MG63 (cell line): ENCODE measurements around the gene ZNF805. TPM values are rescaled to one million over a fixed set of nuclear protein-coding genes. Genes with fewer than 3 reads are reported as not detected.
"Not testable (repeated sequence)": the region's sequence is repeated elsewhere in the genome, so short reads cannot be mapped to it uniquely, and the experiment has no call there.

Source experiments
- DNase-seq: peaks from one replicate; pipeline ENCODE4 v3.0.0-alpha.2; 2020
- H3K27me3 ChIP-seq: fragments of 250-450 bp; sonication (Bioruptor Pico); 2 replicates; pipeline ENCODE4 v1.5.1; 2020; ENCODE audit warnings: mild to moderate bottlenecking, moderate library complexity
- H3K36me3 ChIP-seq: fragments of 250-450 bp; sonication (Bioruptor Pico); 2 replicates; pipeline ENCODE4 v1.5.1; 2020; ENCODE audit warnings: mild to moderate bottlenecking, moderate library complexity
- H3K4me3 ChIP-seq: fragments of 250-450 bp; sonication (Bioruptor Pico); 2 replicates; pipeline ENCODE4 v1.5.1; 2020; ENCODE audit warnings: mild to moderate bottlenecking, moderate library complexity
- H3K9me3 ChIP-seq: fragments of 250-450 bp; sonication (Bioruptor Pico); 2 replicates; pipeline ENCODE4 v1.5.1; 2020; ENCODE audit warnings: mild to moderate bottlenecking, moderate library complexity
- total RNA-seq: library from RNA; depleted of rRNA; stranded (reverse); fragments of >200 nt; shearing (Covaris generic); gene quantifications from 2 replicates; pipeline ENCODE4 v1.2.3, GENCODE V29; 2014; ENCODE audit warnings: low replicate concordance; rRNA removed

The ZNF805 gene
- 7.7 and 12.7 TPM in 2 replicates for total RNA-seq

- DNase-seq = peak; percentile 95
- Histone ChIP-seq H3K27me3 (no peaks in the 10 kb centered on the region), H3K36me3 (peaks cover 32% of the 10 kb centered on the region), H3K9me3 (no peaks in the 10 kb centered on the region), H3K4me3 (peak within 1 kb of the TSS; percentile 93)
Measured at GRCh38 chr19:57240311-57241090, at the start of gene ZNF805. TSS of gene ZNF805 (plus strand) at chr19:57240632. CDS start at chr19:57240892, 260 bp downstream.

- peak; percentile 96 for DNase-seq
- Histone ChIP-seq H3K27me3 (no peaks in the 10 kb centered on the region), H3K9me3 (peaks cover 15% of the 10 kb centered on the region), H3K36me3 (peaks cover 38% of the 10 kb centered on the region), H3K4me3 (peak within 1 kb of the TSS; percentile 92)
Measured at GRCh38 chr19:57191141-57192076, 49.0 kb upstream of the ZNF805 start, which contains the start of gene ZNF264. TSS of gene ZNF264 (plus strand) at chr19:57191500. CDS start at chr19:57191914, 414 bp downstream.

GRCh38 chr19:57192077-57192420 is 48.4 kb upstream of the ZNF805 start:
- H3K4me3 ChIP-seq = peak overlapping the region; percentile 92
- H3K36me3 ChIP-seq = peaks cover 44% of the 10 kb centered on the region
- DNase-seq = no peak
- H3K9me3 ChIP-seq = peaks cover 15% of the 10 kb centered on the region
- no peaks in the 10 kb centered on the region for H3K27me3 ChIP-seq

- no peak for DNase-seq
- Histone ChIP-seq H3K27me3 (no peaks in the 10 kb centered on the region), H3K4me3 (peak overlapping the region; percentile 92), H3K36me3 (peaks cover 54% of the 10 kb centered on the region), H3K9me3 (peaks cover 15% of the 10 kb centered on the region)
Measured at GRCh38 chr19:57192993-57193392, 47.4 kb upstream of the ZNF805 start.

GRCh38 chr19:57197874-57198273 is 42.6 kb upstream of the ZNF805 start:
- H3K4me3 ChIP-seq, H3K27me3 ChIP-seq, H3K9me3 ChIP-seq, DNase-seq: not testable (repeated sequence)
- peaks cover 89% of the 10 kb centered on the region for H3K36me3 ChIP-seq

- no peak overlapping the region for H3K4me3 ChIP-seq
- H3K36me3 ChIP-seq = peaks cover 84% of the 10 kb centered on the region
- DNase-seq = no peak
- no peaks in the 10 kb centered on the region for H3K9me3 ChIP-seq
- no peaks in the 10 kb centered on the region for H3K27me3 ChIP-seq
Measured at GRCh38 chr19:57202160-57202559, 38.3 kb upstream of the ZNF805 start.

- peaks cover 84% of the 10 kb centered on the region for H3K36me3 ChIP-seq
Measured at GRCh38 chr19:57210381-57210780, 30.1 kb upstream of the ZNF805 start.

GRCh38 chr19:57212109-57212508 is 28.3 kb upstream of the ZNF805 start:
- no peaks in the 10 kb centered on the region; the same call in 1 of the 2 replicates for H3K27me3 ChIP-seq
- peaks cover 90% of the 10 kb centered on the region for H3K36me3 ChIP-seq
- no peaks in the 10 kb centered on the region; the same call in 1 of the 2 replicates for H3K9me3 ChIP-seq
- no peak overlapping the region for H3K4me3 ChIP-seq
- DNase-seq = peak; percentile 9

More at GRCh38 chr19:57210381-57210780, 30.1 kb upstream of the ZNF805 start:
- Histone ChIP-seq H3K4me3 (no peak overlapping the region), H3K9me3 (no peaks in the 10 kb centered on the region; the same call in 1 of the 2 replicates), H3K27me3 (no peaks in the 10 kb centered on the region; the same call in 1 of the 2 replicates)
- DNase-seq = no peak

- Histone ChIP-seq H3K9me3 (no peaks in the 10 kb centered on the region), H3K27me3 (no peaks in the 10 kb centered on the region), H3K36me3 (no peaks in the 10 kb centered on the region), H3K4me3 (no peak overlapping the region)
- DNase-seq = no peak
Measured at GRCh38 chr19:57227502-57227901, 12.9 kb upstream of the ZNF805 start.

- Histone ChIP-seq H3K4me3 (no peak overlapping the region), H3K36me3 (no peaks in the 10 kb centered on the region), H3K9me3 (no peaks in the 10 kb centered on the region), H3K27me3 (no peaks in the 10 kb centered on the region)
- no peak for DNase-seq
Measured at GRCh38 chr19:57231686-57232085, 8.7 kb upstream of the ZNF805 start.

- Histone ChIP-seq H3K27me3 (no peaks in the 10 kb centered on the region), H3K4me3 (no peak overlapping the region), H3K36me3 (no peaks in the 10 kb centered on the region), H3K9me3 (no peaks in the 10 kb centered on the region)
- DNase-seq = no peak
Measured at GRCh38 chr19:57233207-57233606, 7.2 kb upstream of the ZNF805 start.

- Histone ChIP-seq H3K9me3 (no peaks in the 10 kb centered on the region), H3K27me3 (no peaks in the 10 kb centered on the region), H3K36me3 (peaks cover 29% of the 10 kb centered on the region), H3K4me3 (peak overlapping the region; percentile 93)
- DNase-seq = no peak
Measured at GRCh38 chr19:57239982-57240310, 486 bp upstream of the ZNF805 start.

- Histone ChIP-seq H3K4me3 (peak overlapping the region; percentile 93), H3K36me3 (peaks cover 37% of the 10 kb centered on the region), H3K27me3 (no peaks in the 10 kb centered on the region), H3K9me3 (no peaks in the 10 kb centered on the region)
- no peak for DNase-seq
Measured at GRCh38 chr19:57241176-57241575, 744 bp downstream of the ZNF805 start.

GRCh38 chr19:57242821-57243220 is 2.4 kb downstream of the ZNF805 start:
- peaks cover 52% of the 10 kb centered on the region for H3K36me3 ChIP-seq
- H3K4me3 ChIP-seq = no peak overlapping the region
- H3K9me3 ChIP-seq = no peaks in the 10 kb centered on the region
- no peaks in the 10 kb centered on the region for H3K27me3 ChIP-seq
- DNase-seq = no peak

GRCh38 chr19:57244513-57244912 is 4.1 kb downstream of the ZNF805 start:
- Histone ChIP-seq H3K4me3 (no peak overlapping the region), H3K27me3 (no peaks in the 10 kb centered on the region), H3K9me3 (no peaks in the 10 kb centered on the region), H3K36me3 (peaks cover 67% of the 10 kb centered on the region)
- DNase-seq = no peak

GRCh38 chr19:57245066-57245465 is 4.6 kb downstream of the ZNF805 start:
- H3K4me3 ChIP-seq = no peak overlapping the region
- DNase-seq = no peak
- no peaks in the 10 kb centered on the region for H3K9me3 ChIP-seq
- peaks cover 69% of the 10 kb centered on the region for H3K36me3 ChIP-seq
- no peaks in the 10 kb centered on the region for H3K27me3 ChIP-seq

- no peaks in the 10 kb centered on the region for H3K9me3 ChIP-seq
- no peak for DNase-seq
- no peak overlapping the region for H3K4me3 ChIP-seq
- H3K36me3 ChIP-seq = peaks cover 74% of the 10 kb centered on the region
- no peaks in the 10 kb centered on the region for H3K27me3 ChIP-seq
Measured at GRCh38 chr19:57245959-57246358, 5.5 kb downstream of the ZNF805 start.
